Smooth muscle cell (in vitro differentiated cells): ENCODE results near the gene EFHC1. TPM values are rescaled to one million over a fixed set of nuclear protein-coding genes. Genes with fewer than 3 reads are reported as not detected.

ENCODE experiments used
- DNase-seq: peaks from one replicate; lab custom pipeline; 2025; ENCODE audit not compliant: unreplicated experiment; lab: John Stamatoyannopoulos, UW
- H2AFZ ChIP-seq: fragments of 200-600 bp; sonication (generic); 2 replicates; pipeline ENCODE4 v1.6.0; 2016; ENCODE audit warnings: antibody characterized with exemption, low read depth, mild to moderate bottlenecking
- H3F3A ChIP-seq: fragments of 200-600 bp; sonication (generic); 2 replicates; pipeline ENCODE4 v1.6.0; 2017; ENCODE audit warnings: antibody characterized with exemption, low read depth
- H3K27ac ChIP-seq: fragments of 200-600 bp; sonication (generic); 2 replicates; pipeline ENCODE4 v1.5.1; 2016; ENCODE audit warnings: low read depth, mild to moderate bottlenecking
- H3K27me3 ChIP-seq: fragments of 200-600 bp; sonication (generic); 2 replicates; pipeline ENCODE4 v1.6.1; 2016; ENCODE audit warnings: low read depth, mild to moderate bottlenecking
- H3K36me3 ChIP-seq: fragments of 200-600 bp; sonication (generic); 2 replicates; pipeline ENCODE4 v1.5.1; 2016; ENCODE audit warnings: low read depth
- H3K4me1 ChIP-seq: fragments of 200-600 bp; sonication (generic); 2 replicates; pipeline ENCODE4 v1.5.1; 2016; ENCODE audit warnings: low read depth
- H3K4me2 ChIP-seq: fragments of 200-600 bp; sonication (generic); 2 replicates; pipeline ENCODE4 v1.6.0; 2016; ENCODE audit warnings: mild to moderate bottlenecking
- H3K4me3 ChIP-seq: fragments of 200-600 bp; sonication (generic); 2 replicates; pipeline ENCODE4 v1.5.1; 2016; ENCODE audit warnings: mild to moderate bottlenecking
- H3K79me2 ChIP-seq: fragments of 200-600 bp; sonication (generic); 2 replicates; pipeline ENCODE4 v1.6.0; 2016; ENCODE audit warnings: low read depth, mild to moderate bottlenecking
- H3K9ac ChIP-seq: fragments of 200-600 bp; sonication (generic); 2 replicates; pipeline ENCODE4 v1.6.0; 2016; ENCODE audit warnings: low read depth
- H3K9me3 ChIP-seq: fragments of 200-600 bp; sonication (generic); replicated peaks from 2 replicates; pipeline ENCODE4 v1.5.1; 2016; ENCODE audit warnings: low read depth
- H4K20me1 ChIP-seq: fragments of 200-600 bp; sonication (generic); 2 replicates; pipeline ENCODE4 v1.6.0; 2016; ENCODE audit warnings: low read depth
- WGBS: methylation state at CpG from one replicate; pipeline ENCODE4 v1.1.7; 2016; ENCODE audit warnings: low lambda C conversion rate; 5-methylcytosine and 5-hydroxymethylcytosine counted together
- polyA plus RNA-seq: library from polyadenylated mRNA; unstranded; fragments of >200 nt; fragmentation: Nextera tagmentation; extraction: Ambion mirVana; gene quantifications from 2 replicates; pipeline ENCODE4 v1.2.1, GENCODE V29; 2016
- total RNA-seq: library from RNA; depleted of rRNA; stranded (reverse); fragments of >200 nt; gene quantifications from 2 replicates; pipeline ENCODE4 v1.2.3, GENCODE V29; 2014
- TF ChIP-seq, protein P1 (sequence below): fragments of 200-600 bp; sonication (generic); IDR thresholded peaks from 2 replicates; pipeline ENCODE4 v1.5.1; 2017; ENCODE audit warnings: borderline replicate concordance, mild to moderate bottlenecking, antibody characterized with exemption; ENCODE audit not compliant: insufficient read depth, poor library complexity, severe bottlenecking

Gene EFHC1
- total and polyA plus RNA-seq, 2 experiments from 2014 or later = 11.0 to 25.9 TPM

- Histone ChIP-seq H3K4me2 (no peak overlapping the region), H4K20me1 (no peaks in the 10 kb centered on the region), H2AFZ (no peak overlapping the region), H3K79me2 (peaks cover 4% of the 10 kb centered on the region), H3K27ac (peak overlapping the region; percentile 99), H3K36me3 (no peaks in the 10 kb centered on the region), H3K27me3 (no peaks in the 10 kb centered on the region), H3K9ac (no peak overlapping the region), H3K4me3 (no peak overlapping the region), H3F3A (peaks cover 40% of the 10 kb centered on the region), H3K4me1 (peaks cover 37% of the 10 kb centered on the region), H3K9me3 (no peaks in the 10 kb centered on the region)
- 82% methylated on average over 4 of the region's 4 CpGs for WGBS
- TF ChIP-seq, protein P1, sequence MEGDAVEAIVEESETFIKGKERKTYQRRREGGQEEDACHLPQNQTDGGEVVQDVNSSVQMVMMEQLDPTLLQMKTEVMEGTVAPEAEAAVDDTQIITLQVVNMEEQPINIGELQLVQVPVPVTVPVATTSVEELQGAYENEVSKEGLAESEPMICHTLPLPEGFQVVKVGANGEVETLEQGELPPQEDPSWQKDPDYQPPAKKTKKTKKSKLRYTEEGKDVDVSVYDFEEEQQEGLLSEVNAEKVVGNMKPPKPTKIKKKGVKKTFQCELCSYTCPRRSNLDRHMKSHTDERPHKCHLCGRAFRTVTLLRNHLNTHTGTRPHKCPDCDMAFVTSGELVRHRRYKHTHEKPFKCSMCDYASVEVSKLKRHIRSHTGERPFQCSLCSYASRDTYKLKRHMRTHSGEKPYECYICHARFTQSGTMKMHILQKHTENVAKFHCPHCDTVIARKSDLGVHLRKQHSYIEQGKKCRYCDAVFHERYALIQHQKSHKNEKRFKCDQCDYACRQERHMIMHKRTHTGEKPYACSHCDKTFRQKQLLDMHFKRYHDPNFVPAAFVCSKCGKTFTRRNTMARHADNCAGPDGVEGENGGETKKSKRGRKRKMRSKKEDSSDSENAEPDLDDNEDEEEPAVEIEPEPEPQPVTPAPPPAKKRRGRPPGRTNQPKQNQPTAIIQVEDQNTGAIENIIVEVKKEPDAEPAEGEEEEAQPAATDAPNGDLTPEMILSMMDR = no peak
- no peak for DNase-seq
Observed at GRCh38 chr6:52513896-52514295, 93.8 kb downstream of the EFHC1 start.

DNA sequence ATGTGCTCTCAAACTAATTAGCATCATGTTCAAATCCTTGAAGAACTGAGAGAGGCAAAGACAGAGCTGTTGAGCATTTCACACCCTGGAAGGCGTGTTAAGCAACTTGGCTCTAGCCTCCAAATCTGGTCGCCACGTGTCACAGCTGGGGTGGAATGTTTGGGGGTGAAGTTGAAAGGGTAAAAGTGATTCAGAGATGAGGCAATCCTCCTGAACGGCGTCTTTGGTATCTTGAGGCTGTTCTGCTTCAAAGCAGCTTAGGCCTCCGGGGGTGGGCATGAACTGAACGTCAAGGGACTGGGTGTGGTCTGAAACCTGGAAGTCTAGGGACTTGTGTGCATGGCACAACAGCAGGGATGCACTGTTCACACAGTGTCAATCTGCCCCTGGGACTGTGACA lies 94.4 kb downstream of the EFHC1 start:
- Histone ChIP-seq H2AFZ (no peak overlapping the region), H3K9ac (no peak overlapping the region), H3K4me2 (peak overlapping the region; percentile 45), H4K20me1 (no peaks in the 10 kb centered on the region), H3K36me3 (no peaks in the 10 kb centered on the region), H3K4me3 (no peak overlapping the region), H3K27me3 (no peaks in the 10 kb centered on the region), H3F3A (peaks cover 46% of the 10 kb centered on the region), H3K4me1 (peaks cover 37% of the 10 kb centered on the region), H3K9me3 (no peaks in the 10 kb centered on the region), H3K79me2 (peaks cover 7% of the 10 kb centered on the region), H3K27ac (peak overlapping the region; percentile 99)
- WGBS = 9% methylated on average over 7 of the region's 7 CpGs
- DNase-seq = no peak
- TF ChIP-seq, protein P1 = no peak

- Histone ChIP-seq H3K4me2 (peak overlapping the region; percentile 45), H3K27me3 (no peaks in the 10 kb centered on the region), H2AFZ (no peak overlapping the region), H3K27ac (peak overlapping the region; percentile 99), H3K9ac (peak overlapping the region; percentile 1), H3K4me1 (peaks cover 37% of the 10 kb centered on the region), H3K36me3 (no peaks in the 10 kb centered on the region), H3F3A (peaks cover 48% of the 10 kb centered on the region), H4K20me1 (no peaks in the 10 kb centered on the region), H3K79me2 (peaks cover 15% of the 10 kb centered on the region), H3K4me3 (no peak overlapping the region), H3K9me3 (no peaks in the 10 kb centered on the region)
- WGBS = 6% methylated on average over 2 of the region's 2 CpGs
- TF ChIP-seq, protein P1 = no peak
- no peak for DNase-seq
Observed at GRCh38 chr6:52515219-52515960, 95.2 kb downstream of the EFHC1 start.

- Histone ChIP-seq H3F3A (peaks cover 47% of the 10 kb centered on the region), H3K27me3 (no peaks in the 10 kb centered on the region), H3K4me3 (no peak overlapping the region), H2AFZ (no peak overlapping the region), H3K4me2 (no peak overlapping the region), H3K9me3 (no peaks in the 10 kb centered on the region), H3K79me2 (peaks cover 23% of the 10 kb centered on the region), H3K36me3 (no peaks in the 10 kb centered on the region), H3K27ac (peak overlapping the region; percentile 99), H4K20me1 (no peaks in the 10 kb centered on the region), H3K4me1 (peaks cover 35% of the 10 kb centered on the region), H3K9ac (no peak overlapping the region)
- TF ChIP-seq, protein P1 = no peak
- no peak for DNase-seq
- WGBS = 97% methylated on average over 1 of the region's 1 CpG
Observed at GRCh38 chr6:52516269-52516668, 96.1 kb downstream of the EFHC1 start.
